NCI-H2029 treated with DMSO at 0.1 percent for 48 hours (cell line): ENCODE measurements around the gene LRCH3.

Experiments
- DNase-seq: peaks from one replicate; lab custom pipeline; 2025; lab: John Stamatoyannopoulos, UW

Gene LRCH3

DNA sequence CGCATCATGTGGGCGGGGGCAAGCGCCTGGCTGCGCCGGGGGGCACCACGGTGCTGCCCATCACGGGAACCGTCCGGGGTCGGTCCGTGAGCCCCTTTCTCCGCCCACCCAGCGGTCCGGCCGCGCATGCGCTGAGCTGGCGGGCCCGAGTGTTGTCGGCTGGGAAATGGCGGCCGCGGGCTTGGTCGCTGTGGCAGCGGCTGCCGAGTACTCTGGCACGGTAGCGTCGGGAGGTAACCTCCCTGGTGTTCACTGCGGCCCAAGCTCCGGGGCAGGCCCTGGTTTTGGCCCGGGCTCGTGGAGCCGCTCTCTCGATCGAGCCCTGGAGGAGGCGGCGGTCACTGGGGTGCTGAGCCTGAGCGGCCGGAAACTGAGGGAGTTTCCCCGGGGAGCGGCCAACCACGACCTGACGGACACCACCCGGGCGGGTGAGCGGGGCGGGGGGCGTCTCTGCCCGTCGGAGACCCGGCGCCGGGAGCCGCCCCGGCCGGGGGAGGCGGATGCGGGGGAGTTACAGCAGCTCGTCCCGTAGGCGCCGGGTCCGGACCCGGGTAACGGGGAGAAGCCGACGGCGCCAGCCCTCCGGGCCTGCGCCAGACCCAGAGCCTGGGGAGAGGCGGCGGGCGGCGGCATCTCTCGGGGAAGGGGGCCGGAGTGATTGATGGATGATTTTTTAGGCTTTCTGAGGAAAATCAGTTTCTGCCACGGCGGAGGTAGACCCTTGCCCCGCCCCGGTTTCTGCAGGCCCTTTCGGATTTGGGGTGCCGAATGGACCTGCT lies at the start of gene LRCH3:
LRCH3 (plus strand) TSS at position 142 of the 779 bp plus-strand sequence; CDS start at position 167, 25 bp downstream.
- peak; percentile 38 for DNase-seq

DNA sequence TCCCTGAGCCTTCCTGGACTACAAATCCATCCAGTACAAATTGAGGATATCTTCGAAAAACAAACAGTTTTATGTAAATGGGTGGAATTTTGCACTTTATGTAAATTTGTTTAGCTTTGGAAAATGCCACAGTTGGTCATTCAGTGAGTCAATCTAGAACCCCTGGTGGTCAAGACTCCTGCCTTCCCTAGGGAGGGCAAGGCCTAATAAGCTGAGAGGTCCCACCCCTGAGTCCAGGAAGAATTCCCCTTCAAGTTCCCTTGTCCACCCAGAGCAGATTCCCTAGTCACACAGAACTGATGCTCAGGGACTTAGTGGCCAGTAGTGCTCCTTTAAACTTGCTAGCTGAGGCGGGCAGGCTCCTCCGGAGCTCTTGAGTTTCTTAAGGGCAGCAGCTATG lies 48.3 kb upstream of the LRCH3 start:
- no peak for DNase-seq

DNA sequence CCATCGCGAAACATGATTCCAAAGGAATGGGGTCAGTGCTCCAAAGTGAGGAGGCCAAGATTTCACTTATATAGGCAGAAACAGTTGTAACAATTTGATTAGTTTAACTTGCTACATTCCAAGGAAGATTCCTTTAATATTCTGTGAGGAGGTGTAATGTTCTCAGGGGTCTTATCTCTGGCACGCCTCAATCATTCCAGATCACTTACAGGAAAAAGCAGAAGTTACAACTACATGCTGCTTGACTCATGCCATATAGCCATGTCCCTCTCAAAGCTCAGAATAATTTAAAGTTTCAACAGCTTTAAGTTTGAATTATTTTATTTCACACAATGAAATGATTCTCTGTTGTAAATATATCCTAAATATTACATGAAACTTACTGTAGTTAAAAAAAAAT lies 44.8 kb upstream of the LRCH3 start:
- no peak for DNase-seq

DNA sequence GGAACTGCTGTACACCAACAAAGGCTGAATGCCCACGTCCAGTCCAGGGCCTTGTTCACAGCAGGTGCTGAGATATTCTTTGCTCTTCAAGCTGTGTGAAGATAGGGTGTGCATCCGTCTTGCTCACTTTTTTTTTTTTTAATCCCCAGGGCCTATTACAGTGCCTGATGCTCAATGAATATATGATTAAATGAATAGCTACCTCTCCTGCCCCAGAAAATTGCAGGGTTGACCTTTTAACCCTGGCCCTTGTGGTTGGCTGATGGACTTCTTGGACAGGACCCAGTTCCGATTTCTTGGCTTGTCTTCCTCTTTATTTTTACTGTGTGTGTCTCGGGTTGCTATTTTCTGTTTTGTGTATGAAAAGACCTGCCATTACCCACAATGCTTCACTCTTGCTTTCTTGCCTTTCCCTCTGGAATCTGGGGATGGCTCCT lies 44.2 kb upstream of the LRCH3 start:
- DNase-seq: no peak

DNA sequence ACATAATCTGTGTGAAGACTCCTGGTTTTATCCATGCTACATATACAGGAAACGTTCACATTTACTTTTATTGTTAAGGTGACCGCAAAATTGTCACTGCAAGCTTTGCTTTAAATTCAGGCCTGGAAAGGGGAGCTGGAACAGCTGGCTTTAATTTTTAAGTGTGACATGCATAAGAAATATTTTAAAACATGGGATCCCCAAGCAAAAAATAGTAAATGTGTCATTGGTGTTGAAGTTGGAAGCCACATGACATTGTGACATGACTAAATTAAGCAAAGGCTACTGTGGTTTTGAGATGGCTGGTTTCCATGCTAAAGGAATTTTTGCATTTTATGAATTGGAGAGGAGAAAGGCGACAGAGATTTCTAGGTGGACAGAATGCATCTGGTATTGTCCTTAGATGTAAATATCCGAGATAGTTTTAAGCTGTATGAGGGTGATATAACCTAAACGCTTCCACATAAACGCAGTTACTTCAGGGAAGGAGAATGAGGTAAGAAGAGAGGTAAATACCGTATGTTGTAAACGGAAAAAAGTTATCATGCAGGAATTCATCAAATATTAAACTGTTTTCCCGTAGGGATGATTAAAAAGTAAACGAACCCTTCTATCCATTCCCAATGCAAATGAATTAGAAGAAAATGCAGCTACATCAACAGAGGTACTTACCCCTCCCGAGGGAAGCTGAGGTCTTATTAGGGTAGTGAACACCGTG lies 42.3 kb upstream of the LRCH3 start:
- DNase-seq: no peak

DNA sequence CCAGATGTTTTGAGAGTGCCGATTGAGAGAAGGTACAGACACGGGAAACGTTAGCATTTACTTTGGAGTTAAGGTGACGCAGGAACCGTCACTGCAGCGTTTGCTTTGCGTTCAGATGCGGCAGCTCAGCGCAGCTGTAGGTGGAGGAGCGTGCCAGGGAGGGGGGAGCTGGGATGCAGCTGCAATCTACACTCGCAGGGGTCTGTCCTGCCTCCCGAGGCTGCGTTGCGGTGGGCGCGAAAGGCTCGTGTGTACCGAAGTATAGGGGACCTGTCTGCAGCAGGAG lies 41.8 kb upstream of the LRCH3 start:
- DNase-seq: no peak

DNA sequence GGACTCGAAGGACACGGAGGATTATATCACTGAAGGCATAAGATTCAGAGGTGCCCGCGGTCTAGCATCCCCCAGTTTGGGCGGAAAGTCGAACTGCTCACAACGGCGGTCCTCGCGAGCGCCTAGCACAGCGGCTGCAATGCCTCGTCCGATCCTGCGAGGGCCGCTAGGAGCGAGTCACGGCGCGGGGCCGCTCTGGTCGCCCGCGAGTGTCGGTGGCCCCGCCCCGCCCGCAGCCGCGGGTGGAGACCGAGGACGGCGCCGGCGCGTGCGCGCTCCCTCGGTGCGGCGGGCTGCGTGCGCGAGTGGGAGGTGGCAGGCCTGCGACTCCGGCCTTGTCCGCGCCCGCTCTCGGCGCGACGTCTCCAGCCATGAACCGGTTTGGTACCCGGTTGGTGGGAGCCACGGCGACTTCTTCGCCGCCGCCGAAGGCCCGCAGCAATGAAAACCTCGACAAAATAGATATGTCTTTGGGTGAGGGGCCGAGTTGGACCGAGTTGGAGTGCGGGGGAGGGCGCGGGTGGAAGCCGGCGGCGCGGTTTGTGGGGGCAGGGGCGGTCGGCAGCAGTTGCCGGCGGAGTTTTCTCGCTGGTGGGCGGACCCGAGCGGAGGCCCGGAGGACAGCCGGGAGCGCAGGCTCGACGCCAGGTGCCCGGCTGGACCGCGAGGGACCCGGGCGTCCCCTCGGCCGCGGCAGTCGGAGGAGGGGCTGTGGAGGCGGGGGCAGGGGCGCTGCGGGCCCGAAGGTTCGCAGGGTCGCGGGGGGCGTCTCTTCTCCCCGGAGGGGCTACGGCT lies 41.3 kb upstream of the LRCH3 start, which contains the start of gene FYTTD1:
FYTTD1 (plus strand) TSS at position 283 of the 795 bp plus-strand sequence; CDS start at position 372, 89 bp downstream.
- DNase-seq: peak; percentile 41

DNA sequence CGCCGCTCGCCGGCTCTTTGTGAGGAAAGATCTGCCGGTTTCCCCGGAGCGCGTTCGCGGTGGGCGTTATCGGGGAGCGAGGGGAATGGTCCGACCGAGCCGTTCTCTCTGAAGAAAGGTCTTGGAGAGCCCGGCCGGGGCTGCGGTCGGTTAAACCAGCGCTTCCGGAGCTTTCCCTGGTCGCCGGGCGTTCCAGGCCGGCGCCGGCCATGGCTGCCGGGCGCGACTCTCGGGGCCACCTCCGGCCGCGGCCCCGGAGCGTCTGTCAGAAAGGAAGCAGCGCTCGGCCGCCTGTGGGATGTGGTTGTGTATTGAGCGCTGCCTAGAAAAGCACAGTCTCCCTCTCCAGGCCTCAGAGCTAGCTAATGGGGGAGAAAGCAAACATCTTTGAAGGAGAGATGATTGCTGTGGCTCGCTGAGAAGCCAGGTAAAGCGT lies 40.6 kb upstream of the LRCH3 start:
- no peak for DNase-seq

DNA sequence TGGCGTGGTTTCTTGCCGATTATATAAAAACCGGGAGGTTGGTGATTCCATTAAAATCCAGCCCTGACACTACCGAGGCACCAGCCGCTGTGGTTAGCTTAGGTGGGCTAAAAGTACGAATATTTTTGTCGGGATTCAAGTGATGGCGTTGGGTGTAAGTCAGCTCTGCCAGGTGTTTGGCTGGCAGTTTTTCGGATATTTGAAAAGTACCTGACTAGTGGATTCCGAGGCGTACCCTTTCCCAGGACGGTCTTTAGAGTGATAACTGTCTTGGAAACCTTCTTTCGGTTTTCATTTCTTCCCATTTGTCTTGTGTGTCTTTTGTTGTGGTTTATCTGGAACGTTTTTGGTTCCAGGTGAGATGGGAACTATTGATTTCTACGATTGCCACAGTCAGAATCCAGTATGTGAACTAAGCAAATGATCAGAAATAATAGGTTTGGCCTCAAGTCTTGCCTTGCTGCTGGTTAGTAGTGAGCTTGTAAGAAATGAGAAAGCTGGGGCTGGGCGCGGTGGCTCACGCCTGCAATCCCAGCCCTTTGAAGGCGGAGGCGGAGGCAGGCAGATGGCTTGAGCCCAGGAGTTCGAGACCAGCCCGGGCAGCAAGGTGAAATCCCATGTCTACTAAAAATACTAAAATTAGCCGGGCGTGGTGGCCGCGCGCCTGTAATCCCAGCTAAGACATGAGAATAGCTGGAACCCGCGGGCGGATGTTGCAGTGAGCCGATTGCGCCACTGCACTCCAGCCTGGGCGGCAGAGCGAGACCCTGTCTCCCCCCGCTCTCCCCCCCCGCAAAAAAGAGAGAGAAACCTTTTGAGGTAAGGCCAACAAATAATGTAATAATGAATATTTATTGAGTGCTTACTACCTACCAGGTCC lies 40.0 kb upstream of the LRCH3 start:
- no peak for DNase-seq

DNA sequence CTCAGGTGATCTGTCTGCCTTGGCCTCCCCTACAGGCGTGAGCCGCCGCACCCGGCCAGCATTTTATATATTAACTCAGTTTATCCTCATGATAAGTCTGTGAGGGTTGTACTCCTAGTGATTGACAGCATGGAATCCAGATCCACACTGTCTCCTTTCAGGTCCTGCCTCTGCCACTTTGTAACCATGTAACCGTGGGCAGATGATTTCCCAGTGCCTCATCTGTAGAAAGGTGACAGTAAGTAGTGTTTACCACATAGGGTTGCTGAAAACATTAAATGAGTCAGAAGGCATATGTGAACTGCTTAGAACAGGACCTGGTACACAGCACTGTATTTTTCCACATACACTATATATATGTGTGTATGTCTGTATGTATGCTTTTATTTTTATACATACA lies 38.9 kb upstream of the LRCH3 start:
- DNase-seq: no peak

DNA sequence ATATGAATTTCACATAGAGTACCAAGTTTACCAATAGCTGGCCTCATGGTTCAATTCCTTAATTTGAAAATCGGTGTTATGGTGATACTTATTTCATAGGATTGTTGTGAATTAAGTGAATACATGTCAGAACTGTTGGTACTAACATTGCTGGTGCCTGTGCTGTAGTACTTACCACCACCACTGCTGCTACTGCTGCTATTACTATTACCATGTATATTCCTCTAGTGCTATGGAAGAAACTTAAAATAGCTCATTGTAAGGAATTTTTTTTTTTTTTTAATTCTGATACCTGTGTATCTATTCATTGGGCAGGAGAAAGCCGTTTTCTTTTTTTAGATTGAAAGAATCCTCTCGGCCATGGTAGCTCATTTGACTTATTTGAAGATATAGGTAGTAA lies 37.8 kb upstream of the LRCH3 start:
- DNase-seq: no peak

DNA sequence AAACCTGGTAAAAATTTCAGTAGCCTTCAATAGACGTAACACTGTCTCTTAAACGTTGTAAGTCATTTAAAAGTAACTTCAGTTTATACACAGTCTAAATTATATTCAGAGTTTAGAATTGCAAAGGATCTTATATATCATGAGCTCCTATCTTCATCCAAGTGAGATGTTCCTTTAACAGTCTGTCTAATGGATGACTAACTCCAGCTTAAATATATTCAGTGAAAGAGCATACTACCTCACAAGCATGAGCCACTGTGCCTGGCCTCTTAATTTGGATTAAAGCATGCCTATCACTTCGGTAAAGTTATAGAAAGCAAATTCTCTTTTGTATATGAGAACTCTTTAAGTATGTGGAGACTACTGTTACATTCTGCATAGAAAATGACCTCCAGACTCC lies 34.4 kb upstream of the LRCH3 start:
- DNase-seq: no peak

DNA sequence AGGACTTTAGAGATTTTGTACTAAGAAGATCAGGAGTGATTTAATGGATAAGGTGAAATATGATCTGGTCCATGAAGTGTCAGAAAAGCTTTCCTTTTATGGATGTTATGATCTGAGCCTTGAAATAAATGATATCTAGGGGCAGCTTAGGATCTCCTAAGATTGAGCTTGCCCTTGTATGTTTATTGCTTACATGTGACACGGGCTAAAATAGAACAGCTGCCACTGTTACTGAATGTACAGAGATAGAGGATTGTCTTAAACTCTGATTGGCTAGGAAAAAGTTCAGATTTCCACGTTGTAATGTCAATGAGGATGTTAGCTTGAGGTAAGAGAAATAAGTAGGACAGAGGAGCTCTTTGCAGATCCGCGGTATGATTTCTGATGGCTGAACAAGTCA lies 32.5 kb upstream of the LRCH3 start:
- no peak for DNase-seq

DNA sequence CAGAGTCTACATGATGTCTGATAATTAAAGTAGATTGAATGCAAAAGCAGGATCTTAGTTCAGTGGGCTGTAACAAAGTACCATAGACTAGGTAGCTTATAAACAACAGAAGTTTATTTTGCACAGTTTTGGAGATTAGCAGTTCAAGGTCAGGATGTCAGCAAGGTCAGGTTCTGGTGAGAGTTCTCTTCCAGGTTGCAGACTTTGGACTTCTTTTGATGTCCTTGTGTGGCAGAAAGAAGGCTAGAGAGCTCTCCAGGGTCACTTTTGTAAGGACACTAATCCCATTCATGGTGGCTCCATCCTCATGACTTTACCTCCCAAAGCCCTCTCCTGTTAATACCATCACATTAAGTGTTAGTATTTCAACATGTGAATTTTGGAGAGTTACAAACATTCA lies 29.3 kb upstream of the LRCH3 start:
- DNase-seq: no peak

DNA sequence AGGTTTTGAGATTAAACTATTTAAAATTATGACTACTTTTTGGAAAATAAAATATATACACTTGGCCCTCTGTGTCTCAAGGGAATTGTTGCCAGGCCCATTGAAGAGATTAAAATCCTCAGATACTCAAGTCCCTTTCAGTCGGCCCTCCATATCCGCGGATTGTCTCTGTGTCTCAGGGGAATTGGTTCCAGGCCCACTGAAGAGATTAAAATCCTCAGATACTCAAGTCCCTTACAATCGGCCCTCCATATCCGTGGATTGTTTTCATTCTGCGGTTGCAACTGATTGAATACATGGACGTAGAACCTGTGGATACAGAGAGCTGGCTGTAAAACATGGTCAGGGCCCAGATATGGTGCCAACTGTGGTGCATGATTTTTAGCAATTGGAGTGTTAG lies 15.7 kb upstream of the LRCH3 start:
- DNase-seq: no peak

DNA sequence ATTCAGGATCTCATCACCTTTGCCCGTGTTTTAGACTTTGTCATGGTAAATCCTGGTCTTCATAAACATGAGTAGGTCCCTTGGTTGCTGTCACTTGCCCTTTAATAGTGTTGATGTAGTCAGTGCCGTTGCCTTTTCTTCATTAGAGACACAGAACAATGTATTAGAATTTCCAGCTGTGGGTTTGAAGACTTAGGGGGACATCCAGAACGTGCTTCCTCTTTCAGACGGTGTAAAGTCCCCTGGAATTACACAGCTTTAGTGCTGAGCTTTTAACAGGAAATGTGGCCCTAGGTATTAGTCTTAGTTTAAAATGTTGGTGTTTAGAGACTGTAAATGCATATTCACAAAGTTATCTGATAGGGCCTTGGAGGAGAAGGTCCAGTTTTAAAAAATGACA lies 8.8 kb upstream of the LRCH3 start:
- no peak for DNase-seq

DNA sequence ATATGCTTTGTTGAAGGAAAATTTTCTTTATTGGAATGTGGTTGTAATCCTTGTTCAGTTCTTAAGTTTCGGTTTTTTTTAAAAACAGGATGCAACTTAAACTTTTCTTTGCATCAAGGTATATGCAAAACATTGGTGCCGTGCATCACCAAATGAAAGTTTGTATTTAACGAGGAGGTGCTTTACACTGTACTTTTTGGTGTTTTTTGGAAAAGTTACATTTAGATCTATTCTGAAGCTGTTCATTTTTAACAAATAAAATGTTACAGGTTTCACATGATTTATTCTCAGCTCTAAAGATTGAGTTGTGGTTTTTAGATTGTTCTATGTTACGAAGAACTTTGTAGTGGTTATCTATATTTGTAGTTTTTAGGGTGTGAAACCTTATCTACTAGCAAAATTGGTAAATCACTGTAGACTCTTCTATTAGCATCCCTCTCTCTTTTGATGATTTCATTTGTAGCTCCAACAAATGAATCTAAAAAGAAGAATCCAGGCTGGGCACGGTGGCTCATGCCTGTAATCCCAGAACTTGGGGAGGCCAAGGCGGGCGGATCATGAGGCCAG lies 7.0 kb upstream of the LRCH3 start:
- no peak for DNase-seq

DNA sequence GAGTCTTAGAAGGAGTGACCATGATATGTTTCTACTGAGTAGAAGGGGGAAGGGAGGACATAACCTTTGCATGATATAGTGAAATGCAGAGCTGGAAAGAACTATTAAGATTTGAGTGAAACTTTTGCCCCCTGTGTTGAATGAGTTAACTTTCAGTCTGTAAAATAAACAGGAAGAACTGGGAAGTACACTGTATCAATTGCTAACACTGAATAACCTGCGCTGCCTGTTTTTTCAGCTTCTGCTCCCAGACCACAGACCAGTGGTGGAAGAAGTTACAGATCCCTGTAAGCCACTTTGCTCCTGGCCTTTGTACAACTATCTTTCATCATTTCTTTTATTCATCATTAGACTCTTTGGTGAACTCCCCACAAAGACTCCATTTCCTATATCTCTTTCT lies 3.6 kb upstream of the LRCH3 start:
- DNase-seq: no peak

DNA sequence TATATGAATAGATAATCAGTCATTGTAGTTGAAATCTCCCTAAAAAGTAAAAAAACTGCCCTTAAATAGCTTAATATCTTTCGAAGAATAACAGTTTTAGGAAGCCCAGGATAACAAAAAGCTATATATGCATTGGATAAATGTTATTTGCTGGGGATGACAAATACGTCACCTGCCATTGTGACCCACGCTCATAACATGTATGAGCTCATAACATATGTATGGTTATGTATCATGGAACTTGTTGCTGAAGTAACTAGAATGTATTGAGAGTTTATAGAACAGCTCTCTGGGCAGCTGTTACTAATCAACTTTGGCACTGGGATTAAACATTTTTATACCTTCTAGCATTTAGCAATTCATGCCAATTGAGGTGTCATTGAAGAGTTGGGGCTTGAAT lies 1.7 kb upstream of the LRCH3 start:
- DNase-seq: no peak

DNA sequence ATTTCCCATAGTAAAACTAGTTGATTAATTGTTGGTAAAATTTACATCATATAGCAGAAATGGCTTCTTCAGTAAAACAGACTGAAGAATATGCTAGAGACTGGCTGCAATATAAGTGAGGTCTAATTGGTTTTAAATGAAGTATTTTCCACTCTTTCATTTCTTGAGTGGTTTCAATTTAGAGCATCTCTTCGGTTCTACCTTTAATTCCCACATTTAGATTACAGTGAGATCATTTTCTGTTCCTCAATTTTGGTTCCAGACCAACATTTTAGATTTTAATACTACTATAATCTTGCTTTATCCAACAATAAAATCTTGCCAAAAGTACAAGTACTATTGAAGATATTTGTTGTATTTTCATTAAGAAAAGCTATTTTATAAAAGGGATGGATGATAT lies 1.0 kb upstream of the LRCH3 start:
- no peak for DNase-seq

DNA sequence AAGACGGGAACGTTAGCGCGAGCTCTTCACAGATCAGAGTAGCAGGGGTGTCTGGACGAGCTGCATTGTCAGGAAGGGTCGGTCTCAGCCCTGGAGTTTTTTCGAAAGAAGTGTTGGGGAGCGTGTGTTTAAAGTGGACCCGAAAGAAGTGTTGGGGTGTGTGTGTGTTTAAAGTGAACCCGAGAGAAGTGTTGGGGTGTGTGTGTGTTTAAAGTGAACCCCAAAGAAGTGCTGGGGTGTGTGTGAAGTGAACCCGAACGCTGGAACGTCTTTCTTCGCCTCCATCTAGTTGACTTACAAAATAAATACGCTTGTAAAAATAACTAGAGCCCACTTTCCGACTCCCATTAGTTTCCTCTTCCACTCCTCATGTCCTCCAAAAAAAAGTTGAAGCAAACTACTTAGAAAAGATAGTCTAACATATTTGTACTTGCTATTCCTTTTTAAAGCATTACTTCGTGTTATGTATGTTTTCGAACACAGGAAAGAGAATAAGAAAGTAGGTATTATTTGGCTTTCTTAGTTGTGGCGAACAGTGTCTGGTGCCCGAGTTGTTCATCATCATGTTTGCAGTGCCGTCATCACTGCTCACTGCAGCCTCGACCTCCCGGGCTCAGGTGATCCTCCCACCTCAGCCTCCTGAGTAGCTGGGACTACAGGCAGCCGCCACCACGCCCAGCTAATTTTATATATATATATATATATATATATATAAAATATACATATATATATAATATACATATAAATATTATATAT lies 1.0 kb downstream of the LRCH3 start:
- no peak for DNase-seq
